GM23338 (cell line): ENCODE data around the gene SLC15A5. TPM values are rescaled to one million over a fixed set of nuclear protein-coding genes. Genes with fewer than 3 reads are reported as not detected.

Experiments
- ATAC-seq: fragments of 200-7000 bp; cut with Tn5 transposase; 3 replicates; pipeline ENCODE4 v1.9.1; 2020
- DNase-seq: peaks from one replicate; pipeline ENCODE4 v3.0.0-alpha.2; 2015; ENCODE audit warnings: low spot score
- H2AFZ ChIP-seq: fragments of 200-600 bp; sonication (generic); 2 replicates; pipeline ENCODE4 v1.8.0; 2016; ENCODE audit warnings: antibody characterized with exemption, mild to moderate bottlenecking, moderate library complexity
- H3F3A ChIP-seq: fragments of 200-600 bp; sonication (generic); replicated peaks from 2 replicates; pipeline ENCODE4 v1.8.0; 2017; ENCODE audit warnings: antibody characterized with exemption, mixed run types, low read depth
- H3K27ac ChIP-seq: fragments of 200-600 bp; sonication (generic); 2 replicates; pipeline ENCODE4 v1.6.1; 2016; ENCODE audit warnings: low read depth
- H3K27me3 ChIP-seq: fragments of 200-600 bp; sonication (generic); 2 replicates; pipeline ENCODE4 v1.8.0; 2016; ENCODE audit warnings: mild to moderate bottlenecking, mixed run types, moderate library complexity; ENCODE audit not compliant: insufficient read depth
- H3K36me3 ChIP-seq: fragments of 200-600 bp; sonication (generic); 2 replicates; pipeline ENCODE4 v1.8.0; 2016; ENCODE audit warnings: mild to moderate bottlenecking; ENCODE audit not compliant: insufficient read depth
- H3K4me1 ChIP-seq: fragments of 200-600 bp; sonication (generic); 2 replicates; pipeline ENCODE4 v1.8.0; 2016; ENCODE audit warnings: mild to moderate bottlenecking, moderate library complexity; ENCODE audit not compliant: insufficient read depth
- H3K4me2 ChIP-seq: fragments of 200-600 bp; sonication (generic); 2 replicates; pipeline ENCODE4 v1.7.1; 2017; ENCODE audit warnings: mixed run types
- H3K4me3 ChIP-seq: fragments of 200-600 bp; sonication (generic); 2 replicates; pipeline ENCODE4 v1.6.1; 2016; ENCODE audit warnings: mixed run types
- H3K79me2 ChIP-seq: fragments of 200-600 bp; sonication (generic); replicated peaks from 2 replicates; pipeline ENCODE4 v1.8.0; 2017; ENCODE audit warnings: mild to moderate bottlenecking; ENCODE audit not compliant: insufficient read depth
- H3K9me2 ChIP-seq: fragments of 200-600 bp; sonication (generic); 2 replicates; pipeline ENCODE4 v1.8.0; 2017; ENCODE audit not compliant: insufficient read depth
- H4K20me1 ChIP-seq: fragments of 200-600 bp; sonication (generic); replicated peaks from 2 replicates; pipeline ENCODE4 v1.8.0; 2017; ENCODE audit warnings: mild to moderate bottlenecking; ENCODE audit not compliant: insufficient read depth
- H3K27ac Mint-ChIP-seq: 2 replicates; pipeline ENCODE4 v1.8.0; 2020; ENCODE audit warnings: inconsistent platforms, mild to moderate bottlenecking, moderate library complexity, mixed read lengths
- H3K27me3 Mint-ChIP-seq: 3 replicates; pipeline ENCODE4 v1.8.0; 2022; ENCODE audit warnings: low read depth, mild to moderate bottlenecking, moderate library complexity, mixed read lengths, inconsistent platforms; ENCODE audit not compliant: insufficient read depth, poor library complexity
- H3K36me3 Mint-ChIP-seq: 3 replicates; pipeline ENCODE4 v1.8.0; 2021; ENCODE audit warnings: low read depth, mild to moderate bottlenecking, inconsistent platforms, moderate library complexity, mixed read lengths
- H3K4me1 Mint-ChIP-seq: 3 replicates; pipeline ENCODE4 v1.8.0; 2020; ENCODE audit warnings: mild to moderate bottlenecking, inconsistent platforms, mixed read lengths
- H3K4me3 Mint-ChIP-seq: 3 replicates; pipeline ENCODE4 v1.8.0; 2021; ENCODE audit warnings: moderate library complexity, mild to moderate bottlenecking, inconsistent platforms, mixed read lengths
- H3K9me3 Mint-ChIP-seq: 3 replicates; pipeline ENCODE4 v1.8.0; 2020; ENCODE audit warnings: moderate library complexity, mild to moderate bottlenecking, inconsistent platforms, mixed read lengths
- ETS1 ChIP-seq: IDR thresholded peaks from 2 replicates; pipeline ENCODE4 v1.6.1; 2016; ENCODE audit warnings: antibody characterized with exemption
- EZH2 ChIP-seq: fragments of 200-600 bp; sonication (generic); IDR thresholded peaks from one replicate; pipeline ENCODE4 v1.8.0; 2017; ENCODE audit warnings: antibody characterized with exemption, mild to moderate bottlenecking, low read depth; ENCODE audit not compliant: unreplicated experiment
- NANOG ChIP-seq: IDR thresholded peaks from 2 replicates; pipeline ENCODE4 v1.6.1; 2016; ENCODE audit warnings: antibody characterized with exemption, borderline replicate concordance
- REST ChIP-seq: IDR thresholded peaks from one replicate; pipeline ENCODE4 v1.6.1; 2018; ENCODE audit warnings: antibody characterized with exemption; ENCODE audit not compliant: unreplicated experiment
- ZNF114 ChIP-seq: fragments of 250-450 bp; sonication (Bioruptor Pico); IDR thresholded peaks from 2 replicates; pipeline ENCODE4 v1.5.0; 2020; ENCODE audit warnings: mild to moderate bottlenecking, moderate library complexity
- ZNF462 ChIP-seq: fragments of 250-450 bp; sonication (Bioruptor Pico); IDR thresholded peaks from 2 replicates; pipeline ENCODE4 v1.5.0; 2020; ENCODE audit warnings: mild to moderate bottlenecking, moderate library complexity
- polyA plus RNA-seq: library from polyadenylated mRNA; unstranded; fragments of >200 nt; fragmentation: Nextera tagmentation; extraction: Ambion mirVana; gene quantifications from 2 replicates; pipeline ENCODE4 v1.2.1, GENCODE V29; 2016
- total RNA-seq: library from RNA; depleted of rRNA; stranded (reverse); fragments of >200 nt; shearing (Covaris generic); gene quantifications from 2 replicates; pipeline ENCODE4 v1.2.3, GENCODE V29; 2014

SLC15A5 gene
- total and polyA plus RNA-seq, 2 experiments from 2014 or later = not detected

GRCh38 chr12:16269946-16270345, 7.5 kb downstream of the SLC15A5 start (continued):
- TF ChIP-seq ZNF462 (CRISPR knock-in tag) (no peak), ZNF114 (CRISPR knock-in tag) (no peak), ETS1 (no peak)

GRCh38 chr12:16266085-16266484, 11.4 kb downstream of the SLC15A5 start:
- ATAC-seq (no peak), DNase-seq (no peak)
- Histone ChIP-seq H3K27ac (no peak overlapping the region), H2AFZ (no peak overlapping the region), H3K4me2 (no peak overlapping the region), H3K36me3 (no peaks in the 10 kb centered on the region), H4K20me1 (no peaks in the 10 kb centered on the region), H3K4me1 (peaks cover 5% of the 10 kb centered on the region), H3K4me3 (no peak overlapping the region), H3K27me3 (no peaks in the 10 kb centered on the region), H3F3A (no peaks in the 10 kb centered on the region), H3K79me2 (no peaks in the 10 kb centered on the region), H3K9me2 (no peaks in the 10 kb centered on the region)
- Mint-ChIP-seq H3K27me3 (no peaks in the 10 kb centered on the region), H3K36me3 (peaks cover 19% of the 10 kb centered on the region; the same call in 2 of the 3 replicates), H3K4me3 (no peak overlapping the region), H3K9me3 (peaks cover 30% of the 10 kb centered on the region), H3K4me1 (peaks cover 16% of the 10 kb centered on the region), H3K27ac (no peak overlapping the region)
- TF ChIP-seq ZNF114 (CRISPR knock-in tag) (no peak), NANOG (no peak), EZH2 (no peak), REST (no peak)
